Smooth muscle cell of bladder (primary cell): ENCODE data around the gene ARL10. TPM values are rescaled to one million over a fixed set of nuclear protein-coding genes. Genes with fewer than 3 reads are reported as not detected.

Experiments used
- total RNA-seq: library from RNA; depleted of rRNA; stranded (reverse); fragments of >200 nt; gene quantifications from 2 replicates; pipeline ENCODE4 v1.2.3, GENCODE V29; 2014

ARL10 gene
- 4.7 and 9.5 TPM in 2 replicates for total RNA-seq

GRCh38 chr5:176365351-176366231 is at the start of gene ARL10:
Gene ARL10 (plus strand): TSS chr5:176365487. CDS start chr5:176365564, 77 bp downstream.

DNA sequence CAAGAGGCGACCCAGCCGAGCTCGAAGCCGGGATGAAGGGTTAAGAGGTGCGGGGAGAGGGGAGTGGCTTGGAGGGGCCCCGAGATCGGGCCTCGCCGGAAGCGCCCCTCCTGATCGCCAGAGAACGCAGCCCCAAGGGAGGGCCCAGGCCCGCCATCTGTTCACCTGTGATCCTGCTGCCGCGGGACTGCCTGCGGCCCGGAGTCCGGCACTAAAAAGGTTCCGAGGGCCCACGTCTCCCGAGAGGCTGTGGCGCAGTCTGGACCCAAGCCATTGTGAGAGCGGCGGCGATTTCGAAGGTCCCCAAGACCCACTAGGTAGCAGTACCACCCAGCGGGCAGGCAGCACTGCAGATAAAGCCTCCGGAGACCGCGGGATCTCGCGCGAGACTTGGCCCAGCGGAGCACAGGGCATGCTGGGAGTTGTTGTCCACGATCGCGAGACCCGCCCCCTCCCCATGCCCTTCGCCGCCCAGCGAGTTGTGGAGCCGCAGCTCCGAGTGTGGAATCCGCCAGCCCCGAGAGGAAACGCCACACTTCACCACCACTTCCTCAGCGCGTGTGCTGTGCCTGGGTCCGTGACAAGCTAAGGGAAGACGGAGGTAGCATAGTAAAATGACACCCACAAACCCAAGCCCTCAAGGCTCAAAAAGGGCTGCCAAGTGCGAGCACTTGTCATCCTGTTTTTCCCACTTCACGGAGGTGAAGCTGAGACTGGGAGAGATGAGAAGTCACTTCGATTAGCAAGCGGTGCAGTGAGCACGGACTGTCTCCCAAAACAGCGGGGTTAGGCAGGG is 3.7 kb upstream of the ARL10 start, which contains the start of gene KIAA1191:
Gene KIAA1191, minus strand, starts transcription at position 328 of the 796 bp plus-strand sequence. CDS start 2,256 bp downstream, outside the sequence.

GRCh38 chr5:176388444-176389134 is 23.3 kb downstream of the ARL10 start, which contains the start of the genes HIGD2A and NOP16:
Gene HIGD2A (plus strand): TSS chr5:176388751. CDS start chr5:176388820, 69 bp downstream.
Gene NOP16 (minus strand): TSS chr5:176388598. CDS start chr5:176388539, 59 bp downstream.

DNA sequence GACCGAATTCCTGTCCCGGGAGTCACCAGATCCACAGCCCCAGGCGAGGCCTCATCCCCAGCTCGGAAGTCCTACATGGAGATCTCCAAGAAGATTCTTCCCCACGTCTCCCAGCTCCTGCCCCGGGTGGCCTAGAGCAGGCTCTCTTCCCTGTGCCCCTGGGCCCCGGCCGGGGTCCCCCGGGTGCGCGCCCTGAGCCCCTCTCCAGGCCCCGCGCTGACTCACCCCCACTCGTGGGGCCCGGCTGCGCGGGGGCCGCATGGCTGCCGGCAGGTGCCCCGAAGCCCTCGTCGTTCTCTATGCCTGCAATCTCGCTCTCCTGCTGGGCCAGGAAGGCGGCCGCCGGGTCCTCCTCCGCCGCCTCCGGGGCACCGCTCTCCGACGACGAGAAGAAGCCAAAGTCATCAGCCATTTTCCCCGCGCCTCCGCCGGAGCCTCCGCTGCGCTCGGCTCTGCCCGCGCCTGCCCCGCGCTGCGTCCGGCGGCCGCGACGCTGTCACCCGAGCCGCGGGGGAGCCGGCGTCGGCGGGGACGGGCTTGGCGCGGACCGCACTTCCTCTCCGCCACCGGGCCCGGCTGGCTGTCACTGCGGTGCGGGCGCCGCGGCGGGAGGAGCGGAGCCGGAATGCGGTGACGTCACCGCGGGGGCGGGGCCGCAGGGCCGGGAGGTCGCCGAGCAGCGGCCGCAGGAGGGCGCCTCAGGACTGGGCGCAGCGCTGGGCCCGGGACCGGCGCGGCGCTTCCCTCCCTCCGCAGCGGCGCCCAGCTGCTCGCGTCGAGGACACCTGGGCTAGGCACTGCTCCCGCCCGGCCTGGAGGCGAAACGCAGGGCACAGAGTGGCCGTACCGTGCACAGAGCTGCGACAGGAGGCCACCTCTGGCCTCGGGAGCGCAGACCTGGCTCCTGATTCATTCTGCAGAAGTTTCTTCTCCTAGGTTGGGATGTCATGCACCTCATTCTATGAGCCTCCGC is 51.0 kb downstream of the ARL10 start, which contains the start of gene CLTB:
Gene CLTB, minus strand, starts transcription at position 588 of the 973 bp plus-strand sequence. Its CDS starts 176 bp downstream, at position 412.

Other genes starting within 250 kb of the ARL10 start
- gene SIMC1, start 127.1 kb upstream of the ARL10 start, total RNA-seq = 2.7 and 3.7 TPM in 2 replicates
- 51.9 and 92.4 TPM in 2 replicates for gene KIAA1191, start 3.7 kb upstream of the ARL10 start, total RNA-seq
- gene NOP16, start 23.1 kb downstream of the ARL10 start, total RNA-seq = 10.0 and 16.5 TPM in 2 replicates
- gene HIGD2A, start 23.3 kb downstream of the ARL10 start, total RNA-seq = 28.2 and 32.3 TPM in 2 replicates
- 99.0 and 107 TPM in 2 replicates for gene CLTB, start 51.1 kb downstream of the ARL10 start, total RNA-seq
- gene FAF2, start 82.9 kb downstream of the ARL10 start, total RNA-seq = 38.2 and 41.0 TPM in 2 replicates
- gene RNF44, start 171.9 kb downstream of the ARL10 start, total RNA-seq = 0.57 and 1.1 TPM in 2 replicates
- 0.28 TPM in 1 of 2 replicates, not detected in the other for gene CDHR2, start 183.9 kb downstream of the ARL10 start, total RNA-seq
- 1.1 and 1.3 TPM in 2 replicates for gene GPRIN1, start 244.7 kb downstream of the ARL10 start, total RNA-seq